Fibroblast of the aortic adventitia (primary cell): ENCODE results near the gene CPT1A. TPM values are rescaled to one million over a fixed set of nuclear protein-coding genes. Genes with fewer than 3 reads are reported as not detected.
"Not testable (repeated sequence)": the region's sequence is repeated elsewhere in the genome, so short reads cannot be mapped to it uniquely, and the experiment has no call there.

Experiments used
- DNase-seq: peaks from one replicate; pipeline ENCODE4 v3.0.0-alpha.2; 2010; ENCODE audit warnings: low read depth
- H3K4me3 ChIP-seq: 2 replicates; pipeline ENCODE4 v1.5.1; 2011; ENCODE audit warnings: low read depth, mild to moderate bottlenecking, control low read depth, low read length, moderate library complexity
- CTCF ChIP-seq: IDR thresholded peaks from 2 replicates; pipeline ENCODE4 v1.5.1; 2011; ENCODE audit warnings: mild to moderate bottlenecking, low read length, control low read depth, inconsistent platforms; ENCODE audit not compliant: insufficient read depth
- total RNA-seq: library from RNA; depleted of rRNA; stranded (reverse); fragments of >200 nt; gene quantifications from 2 replicates; pipeline ENCODE4 v1.2.3, GENCODE V29; 2012; ENCODE audit warnings: low replicate concordance

Gene CPT1A
- total RNA-seq, 1 donor = 45.6 TPM

GRCh38 chr11:68863553-68864265, 22.0 kb upstream of the CPT1A start:
- no peak overlapping the region for H3K4me3 ChIP-seq
- DNase-seq = no peak
- no peak for TF ChIP-seq CTCF

GRCh38 chr11:68862421-68862820, 20.7 kb upstream of the CPT1A start:
- H3K4me3 ChIP-seq = no peak overlapping the region
- TF ChIP-seq CTCF = no peak
- DNase-seq = no peak

- H3K4me3 ChIP-seq = no peak overlapping the region
- DNase-seq = no peak
- no peak for TF ChIP-seq CTCF
These were observed 17.4 kb upstream of the CPT1A start for GRCh38 chr11:68859123-68859522.

- no peak for DNase-seq
- TF ChIP-seq CTCF = no peak
- no peak overlapping the region for H3K4me3 ChIP-seq
These were observed 15.4 kb upstream of the CPT1A start for GRCh38 chr11:68857037-68857586.

GRCh38 chr11:68856425-68857030, 14.8 kb upstream of the CPT1A start:
- not testable (repeated sequence) for DNase-seq

GRCh38 chr11:68855205-68855981, 13.7 kb upstream of the CPT1A start:
- DNase-seq = no peak
- H3K4me3 ChIP-seq = peak overlapping the region; percentile 56
- no peak for TF ChIP-seq CTCF

More at GRCh38 chr11:68856425-68857030, 14.8 kb upstream of the CPT1A start:
- H3K4me3 ChIP-seq = not testable (repeated sequence)
